GM18909 (cell line): ENCODE data around the gene ANKRD39.

Source experiments
- ATAC-seq: cut with Tn5 transposase; IDR thresholded peaks from one replicate; pipeline ENCODE4 v1.9.1; 2021; ENCODE audit warnings: mild to moderate bottlenecking; ENCODE audit not compliant: unreplicated experiment, poor library complexity

ANKRD39 gene

GRCh38 chr2:96860065-96861029 is 2.5 kb upstream of the ANKRD39 start:
- no peak for ATAC-seq

- no peak for ATAC-seq
These were observed 1.9 kb upstream of the ANKRD39 start for GRCh38 chr2:96859681-96860064.

DNA sequence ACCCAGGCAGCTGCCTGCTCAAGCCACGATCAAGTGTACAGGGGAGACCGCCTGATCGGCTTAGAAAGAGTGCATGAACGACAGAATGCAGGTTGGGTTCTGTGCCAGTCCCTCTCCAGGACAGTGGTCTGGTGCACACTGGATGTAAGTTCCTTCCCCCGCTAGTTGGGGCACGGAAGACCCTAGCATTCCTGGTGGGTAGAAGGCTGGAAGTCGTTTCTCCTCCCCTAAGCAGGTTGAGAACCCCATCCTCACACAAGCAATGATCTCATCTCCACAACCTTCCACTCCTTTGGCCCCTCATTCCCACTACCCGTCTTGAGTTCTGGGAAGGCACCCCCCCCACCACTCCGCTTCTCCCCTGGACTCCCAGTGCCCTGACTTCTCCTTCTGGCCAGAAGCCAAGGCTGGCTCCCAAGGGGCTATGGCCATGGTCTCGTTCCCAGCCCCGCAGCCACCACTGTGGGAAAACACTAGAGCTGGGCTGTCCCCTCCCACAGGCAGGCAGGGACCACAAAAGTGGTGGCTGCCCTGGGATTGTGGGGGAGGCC is 1.4 kb upstream of the ANKRD39 start:
- no peak for ATAC-seq

GRCh38 chr2:96856776-96857666 is 795 bp downstream of the ANKRD39 start:
- ATAC-seq: peak; percentile 27

DNA sequence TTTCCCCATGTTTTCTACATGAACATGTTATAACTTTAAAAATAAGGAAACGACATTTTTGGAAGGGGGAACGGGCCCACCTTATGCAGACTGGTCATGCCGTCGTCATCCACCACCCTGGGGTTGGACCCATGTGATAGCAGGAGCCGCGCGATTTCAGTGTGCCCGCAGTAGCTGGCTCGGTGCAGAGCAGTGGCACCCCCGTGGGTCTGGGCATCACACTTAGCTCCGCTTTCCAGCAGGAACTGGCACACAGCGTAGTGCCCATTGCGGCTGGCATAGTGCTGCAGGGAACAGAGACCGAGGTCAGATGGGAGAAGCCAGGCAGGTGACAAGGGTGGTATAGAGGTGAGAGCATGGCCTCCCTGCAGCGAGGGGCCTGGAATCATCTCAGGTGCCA is 4.5 kb downstream of the ANKRD39 start:
- ATAC-seq: no peak

- no peak for ATAC-seq
These were observed 5.1 kb downstream of the ANKRD39 start for GRCh38 chr2:96852667-96853066.

GRCh38 chr2:96848264-96848663 is 9.6 kb downstream of the ANKRD39 start:
- no peak for ATAC-seq

- no peak for ATAC-seq
These were observed 10.2 kb downstream of the ANKRD39 start for GRCh38 chr2:96847586-96847985.

- ATAC-seq: no peak
These were observed 11.0 kb downstream of the ANKRD39 start for GRCh38 chr2:96846825-96847224.

DNA sequence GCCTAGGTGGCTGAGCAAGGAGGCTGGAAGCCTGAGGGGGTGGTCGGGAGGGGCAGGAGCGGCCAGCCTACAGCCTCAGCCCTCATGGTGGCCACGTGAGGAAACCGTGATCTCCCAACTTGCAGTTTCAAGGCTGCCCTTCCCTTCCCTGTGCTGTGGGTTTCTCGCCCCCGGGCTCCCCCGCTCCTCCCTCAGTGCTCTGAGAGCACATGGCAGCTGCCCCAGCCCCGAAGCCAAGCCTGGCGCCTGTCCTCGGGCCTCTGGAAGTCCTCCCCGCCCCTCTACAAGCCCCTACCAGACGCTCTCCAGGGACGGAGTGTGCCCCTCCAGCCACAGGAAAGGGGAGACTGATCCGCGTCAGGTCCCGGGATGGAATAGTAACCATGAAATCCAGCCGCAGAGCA is 13.4 kb downstream of the ANKRD39 start:
- no peak for ATAC-seq

DNA sequence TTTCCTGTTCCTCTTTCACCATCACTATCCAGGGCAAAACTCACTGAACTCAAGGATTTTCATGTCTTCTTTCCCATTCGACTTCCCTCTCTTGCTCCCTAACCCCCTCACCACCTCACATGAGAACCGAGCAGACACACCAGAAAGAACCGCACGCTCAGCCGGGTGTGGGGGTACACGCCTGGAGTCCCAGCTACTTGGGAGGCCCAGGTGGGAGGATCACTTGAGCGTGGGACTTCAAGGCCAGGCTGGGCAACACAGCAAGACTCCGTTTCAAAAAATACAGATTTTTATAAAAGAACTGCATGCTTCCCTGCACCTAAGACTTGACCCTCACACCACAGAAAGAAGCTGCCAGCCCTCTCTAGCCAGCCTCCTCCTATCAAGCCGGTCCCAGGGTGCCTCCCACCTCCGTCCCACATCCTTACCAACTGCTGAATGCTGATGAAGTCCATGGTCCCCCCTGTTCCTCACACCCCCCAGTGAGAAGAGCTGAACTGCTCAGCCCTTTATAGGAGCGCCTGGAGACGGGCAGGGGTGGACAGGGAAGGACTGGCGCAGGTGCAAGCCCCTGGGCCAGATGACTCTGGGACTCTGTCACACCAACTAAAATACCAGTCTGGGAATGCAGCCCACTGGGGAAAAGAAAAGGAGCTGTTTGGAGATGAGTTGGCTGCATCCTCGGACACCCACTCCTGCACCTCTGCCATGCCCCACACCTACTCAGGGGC is 14.1 kb downstream of the ANKRD39 start, which contains the start of gene ANKRD23:
TSS of gene ANKRD23 (minus strand) at position 484 of the 731 bp plus-strand sequence. CDS start at position 455, 29 bp downstream.
- no peak for ATAC-seq

- ATAC-seq: no peak
These were observed 15.2 kb downstream of the ANKRD39 start for GRCh38 chr2:96842600-96842999.

GRCh38 chr2:96841701-96842495 is 15.9 kb downstream of the ANKRD39 start:
- no peak for ATAC-seq

GRCh38 chr2:96839875-96840850 is 17.7 kb downstream of the ANKRD39 start:
- ATAC-seq: no peak

- ATAC-seq: peak; percentile 74
These were observed 18.4 kb downstream of the ANKRD39 start for GRCh38 chr2:96839293-96839874.

DNA sequence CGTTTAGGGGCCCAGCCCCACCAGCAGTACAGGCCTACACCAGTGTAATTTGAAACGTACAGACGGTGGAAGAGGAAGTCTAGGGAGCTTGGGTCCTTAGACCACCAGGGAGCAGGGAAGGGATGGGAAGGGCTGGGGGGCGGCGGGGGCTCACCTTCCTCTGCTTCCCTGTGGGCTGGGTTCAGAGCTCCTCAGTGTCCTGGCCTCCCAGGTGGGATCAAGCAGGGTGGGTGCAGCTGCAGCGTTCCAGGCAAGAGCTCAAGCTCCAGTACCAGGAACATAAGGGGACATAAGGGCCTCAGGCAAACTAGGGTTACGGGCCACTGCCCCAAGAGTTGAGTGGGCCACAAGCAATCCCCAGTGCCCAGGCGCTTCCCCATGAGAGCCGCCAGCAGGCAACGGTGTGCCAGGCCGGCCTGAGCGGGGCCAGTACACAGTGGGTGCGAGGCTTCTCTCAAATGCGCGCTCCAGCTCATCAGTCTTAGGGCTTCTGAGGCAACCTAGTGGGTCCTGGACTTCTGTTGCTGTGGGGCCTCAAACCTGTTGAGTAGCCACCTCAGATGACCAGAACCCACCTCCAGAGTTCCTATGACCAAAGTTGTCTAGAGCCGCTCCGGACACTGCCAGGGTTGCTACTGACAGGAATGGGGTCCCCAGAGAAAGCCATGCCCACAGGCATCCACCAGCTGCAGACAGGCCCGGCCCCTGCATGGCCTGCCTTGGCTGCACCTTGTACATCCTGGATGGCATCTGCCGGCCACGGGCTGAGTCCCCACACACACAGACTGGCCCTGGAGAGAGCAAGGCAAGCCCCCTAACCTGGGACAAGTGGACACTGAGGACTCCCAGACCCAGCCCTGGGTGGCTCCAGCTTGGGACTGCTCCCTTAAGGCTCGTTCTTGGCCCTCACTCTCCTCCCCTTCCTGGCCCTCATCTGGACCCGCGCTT is 19.2 kb downstream of the ANKRD39 start:
- peak; percentile 5 for ATAC-seq

- ATAC-seq: no peak
These were observed 20.2 kb downstream of the ANKRD39 start for GRCh38 chr2:96837575-96837974.
